ENCODE results near the gene AQP1.

GRCh38 chr7:30913821-30914515 is 2.3 kb downstream of the AQP1 start:
- TF ChIP-seq CTCF (conservative IDR thresholded peaks at IDR 0.05; ENCODE audit: low read depth, low read length) (no peak), EZH2 (IDR thresholded peaks at IDR 0.05; ENCODE audit: borderline replicate concordance, low read depth, low read length, poor library complexity, severe bottlenecking) (no peak)
